Kidney capillary endothelial cell (primary cell): ENCODE measurements around the gene BOLA1.
"Not testable (repeated sequence)": the region's sequence is repeated elsewhere in the genome, so short reads cannot be mapped to it uniquely, and the experiment has no call there.

Experiments
- DNase-seq: peaks from one replicate; pipeline ENCODE4 v3.0.0-alpha.2; 2018; ENCODE audit warnings: low spot score

BOLA1 gene

DNA sequence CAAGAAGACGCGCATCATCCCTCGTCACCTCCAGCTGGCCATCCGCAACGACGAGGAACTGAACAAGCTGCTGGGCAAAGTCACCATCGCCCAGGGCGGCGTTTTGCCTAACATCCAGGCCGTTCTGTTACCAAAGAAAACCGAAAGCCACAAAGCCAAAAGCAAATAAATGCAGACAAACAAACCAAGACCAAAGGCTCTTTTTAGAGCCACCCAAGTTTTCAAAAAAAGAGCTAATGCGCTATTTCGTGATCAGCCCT lies 12.2 kb upstream of the BOLA1 start:
- not testable (repeated sequence) for DNase-seq

DNA sequence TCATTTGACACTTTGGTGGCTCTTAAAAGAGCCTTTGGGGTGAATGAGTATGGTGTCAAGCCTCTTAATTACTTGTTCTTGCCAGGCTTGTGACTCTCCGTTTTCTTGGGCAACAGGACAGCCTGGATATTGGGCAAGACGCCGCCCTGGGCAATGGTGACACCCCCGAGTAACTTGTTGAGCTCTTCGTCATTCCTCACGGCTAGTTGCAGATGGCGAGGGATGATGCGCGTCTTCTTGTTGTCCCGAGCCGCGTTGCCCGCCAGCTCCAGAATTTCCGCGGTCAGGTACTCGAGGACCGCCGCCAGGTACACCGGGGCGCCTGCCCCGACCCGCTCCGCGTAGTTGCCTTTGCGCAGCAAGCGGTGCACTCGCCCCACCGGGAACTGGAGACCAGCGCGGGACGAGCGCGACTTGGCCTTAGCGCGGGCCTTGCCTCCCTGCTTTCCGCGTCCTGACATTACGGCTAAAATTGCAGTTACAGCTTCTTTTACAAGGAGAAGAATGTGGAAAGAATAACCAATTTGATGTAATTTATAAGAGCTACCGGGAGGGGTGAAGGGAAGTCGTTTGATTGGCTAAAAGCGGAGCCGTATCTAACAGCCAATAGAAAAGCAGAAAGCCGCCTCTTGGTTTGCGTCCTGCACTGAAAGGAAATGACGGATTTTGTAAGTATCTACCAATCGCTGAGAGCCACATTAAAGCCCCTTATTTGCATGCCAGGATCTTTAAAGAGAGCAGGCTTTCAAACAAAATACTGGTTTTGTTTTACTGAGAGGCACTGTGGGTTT lies 11.7 kb upstream of the BOLA1 start:
- DNase-seq: peak; percentile 98

DNA sequence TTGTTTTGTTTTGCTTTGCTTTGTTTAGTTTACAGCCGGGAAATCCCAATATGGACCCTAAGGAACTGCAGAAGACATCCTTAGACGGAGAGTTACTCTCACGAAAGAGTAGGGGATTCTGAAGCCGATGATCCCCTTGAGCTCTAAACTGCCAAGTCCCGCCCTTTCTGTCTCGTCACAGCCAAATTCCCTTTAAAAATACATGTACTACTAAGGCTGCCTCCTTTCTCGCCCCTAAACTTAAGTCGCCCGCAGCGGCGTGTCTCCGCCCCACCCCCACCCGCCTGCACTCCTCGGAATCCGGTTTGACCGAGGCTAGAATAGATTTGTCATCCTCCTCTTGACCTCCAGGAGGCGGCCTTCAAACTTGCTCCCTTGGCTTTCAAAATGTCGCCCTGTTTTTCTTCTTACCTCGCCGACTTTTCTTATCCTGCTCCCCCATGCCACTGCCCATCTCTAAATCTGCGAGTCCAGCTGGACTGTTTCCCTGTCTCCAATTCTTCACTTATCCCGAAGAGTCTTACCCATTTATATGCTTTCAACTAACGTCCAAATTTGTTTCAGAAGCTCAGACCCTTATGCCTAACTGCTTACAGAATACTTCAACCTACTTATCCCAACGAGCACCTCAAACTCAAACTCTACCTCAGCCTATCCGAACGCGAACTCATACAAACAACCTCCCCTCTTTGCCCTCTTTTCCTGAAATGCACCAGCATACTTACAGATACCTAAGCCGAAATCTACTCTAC lies 10.9 kb upstream of the BOLA1 start:
- DNase-seq: peak; percentile 80

DNA sequence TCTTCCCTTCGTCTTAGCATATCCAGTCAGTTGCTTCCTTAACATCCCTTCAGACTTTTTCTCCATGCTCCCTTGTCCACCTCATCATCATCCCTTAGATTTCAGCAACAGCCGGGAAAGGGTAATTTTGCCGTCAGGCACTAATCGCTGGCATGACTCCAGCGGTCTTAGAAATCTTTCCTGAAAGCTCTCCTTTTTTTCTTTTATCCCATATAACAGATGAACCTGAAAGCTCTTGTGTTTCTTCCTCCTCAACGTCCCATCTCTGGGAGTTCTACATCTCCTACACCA lies 10.4 kb upstream of the BOLA1 start:
- no peak for DNase-seq

DNA sequence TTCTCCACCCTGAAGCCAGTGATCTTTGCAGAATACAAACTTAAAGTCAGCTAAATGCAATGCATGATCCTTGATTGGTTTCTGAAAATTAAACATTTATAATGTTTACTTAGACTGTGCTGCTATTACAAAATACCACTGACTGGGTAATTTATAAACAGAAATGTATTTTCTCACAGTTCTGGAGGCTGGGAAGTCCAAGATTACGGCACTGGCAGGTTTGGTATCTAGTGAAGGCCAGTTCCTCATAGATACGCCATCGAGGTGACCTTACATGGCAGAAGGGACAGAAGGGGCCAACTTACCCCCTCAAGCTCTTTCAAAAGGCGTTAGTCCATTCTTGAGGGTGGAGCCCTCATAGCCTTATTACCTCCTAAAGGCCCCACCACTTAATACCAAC lies 2.8 kb upstream of the BOLA1 start:
- no peak for DNase-seq

DNA sequence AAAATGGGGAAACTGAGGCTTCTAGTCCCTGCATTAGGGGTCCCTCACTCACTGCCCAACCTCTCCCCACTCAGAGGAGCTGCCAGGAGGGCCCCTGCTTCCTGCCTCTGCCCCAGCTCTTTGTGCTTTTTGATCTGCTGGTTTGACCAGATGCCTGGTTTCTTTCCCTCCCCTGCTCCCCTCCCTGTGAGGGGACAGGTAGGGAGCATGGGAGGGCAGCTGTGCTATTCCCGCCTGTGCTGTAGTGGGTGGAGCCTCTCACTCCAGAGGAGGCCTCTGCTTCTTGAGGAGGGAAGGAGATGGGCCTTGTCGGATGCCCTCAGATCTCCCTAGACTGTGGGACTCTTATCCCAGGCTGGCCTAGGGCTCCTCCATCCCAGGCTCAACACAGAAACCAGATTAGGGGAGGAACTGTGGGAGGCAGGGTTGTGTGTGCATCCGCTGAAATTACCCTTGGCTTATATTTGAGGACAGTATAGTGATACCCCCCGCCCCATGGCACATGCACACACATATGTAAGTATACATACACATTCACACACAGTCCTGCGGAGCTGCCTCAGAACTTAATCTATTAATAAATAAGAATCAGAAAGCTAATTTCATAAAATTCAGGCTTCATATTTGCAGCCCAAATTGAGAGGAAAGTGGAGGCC lies 4.6 kb downstream of the BOLA1 start:
- no peak for DNase-seq

DNA sequence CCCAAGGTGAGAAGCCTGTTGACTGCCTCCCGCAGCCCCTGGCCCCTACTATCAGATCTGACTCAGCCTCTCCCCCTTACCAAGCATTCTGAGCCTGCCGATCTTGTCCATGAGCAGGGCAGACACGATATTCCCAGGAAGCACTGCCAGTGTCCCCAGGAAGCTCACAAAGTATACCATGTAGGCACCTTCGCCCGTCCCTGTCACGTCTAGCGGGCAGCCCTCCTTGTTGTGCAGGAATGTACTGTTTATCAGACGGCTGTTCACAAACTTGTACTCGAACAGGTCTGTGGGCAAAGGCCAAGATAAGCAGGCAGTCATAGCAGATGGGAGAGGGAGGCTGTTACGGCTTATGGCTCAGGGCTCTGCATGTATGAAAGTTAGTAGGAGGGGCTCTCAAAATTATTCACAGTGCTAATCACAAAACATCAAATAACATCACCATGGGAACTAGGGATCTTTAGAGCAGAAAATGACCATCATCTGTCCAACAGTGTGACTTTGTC lies 7.3 kb downstream of the BOLA1 start:
- no peak for DNase-seq

DNA sequence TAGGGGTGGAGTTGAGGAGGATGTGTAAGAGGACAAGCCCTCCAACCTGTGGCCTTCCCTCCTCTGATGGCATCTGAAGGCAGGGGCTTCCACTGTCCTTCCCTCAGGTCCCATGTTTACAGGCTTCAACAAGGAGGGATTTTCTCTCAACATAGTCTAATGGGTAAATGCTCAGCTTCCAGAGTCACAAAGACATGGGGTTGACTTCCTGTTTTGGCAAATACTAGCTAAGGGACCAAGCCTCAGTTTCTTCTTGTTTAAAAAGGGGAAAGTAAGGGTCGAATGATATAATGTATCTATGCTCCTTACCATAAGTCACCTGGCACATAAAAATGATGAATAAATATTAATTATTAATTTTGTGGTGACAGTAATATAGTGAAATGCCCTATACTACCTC lies 15.2 kb downstream of the BOLA1 start:
- DNase-seq: no peak

DNA sequence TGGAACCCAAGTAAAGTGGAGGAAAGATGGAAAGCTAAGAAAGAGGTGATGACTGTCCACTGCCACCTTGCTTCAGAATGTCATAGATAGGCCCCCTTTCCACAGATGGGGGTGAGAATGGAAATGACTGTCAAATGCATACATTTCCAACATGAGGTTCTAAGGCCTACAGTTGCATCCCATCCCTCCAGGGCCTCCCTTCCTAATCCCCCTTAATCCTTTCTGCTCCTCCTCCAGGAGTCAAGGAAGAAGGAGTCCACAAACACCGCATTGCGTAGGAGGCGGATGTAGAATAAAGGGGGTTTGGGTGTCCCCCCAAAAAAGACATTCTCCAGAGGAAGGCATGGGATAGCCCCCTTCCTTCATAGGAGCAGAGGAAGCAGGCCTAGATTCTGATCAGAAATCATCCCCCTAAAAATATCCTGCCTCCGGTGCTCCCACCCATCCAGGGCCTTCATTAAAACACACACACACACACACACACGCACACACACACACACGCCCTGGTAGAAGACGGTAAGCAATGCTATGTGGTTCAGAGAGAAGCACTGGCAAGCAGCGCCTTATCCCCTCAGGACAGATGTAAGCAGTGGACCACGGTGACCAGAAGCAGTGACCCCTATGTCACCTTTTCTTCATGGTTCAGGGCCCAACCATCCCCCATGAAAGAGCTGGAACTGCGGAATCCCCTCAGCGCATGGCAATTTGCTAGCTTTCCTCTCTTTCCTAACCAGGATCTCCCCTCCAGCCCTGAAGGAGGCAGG lies 16.2 kb downstream of the BOLA1 start:
- no peak for DNase-seq

DNA sequence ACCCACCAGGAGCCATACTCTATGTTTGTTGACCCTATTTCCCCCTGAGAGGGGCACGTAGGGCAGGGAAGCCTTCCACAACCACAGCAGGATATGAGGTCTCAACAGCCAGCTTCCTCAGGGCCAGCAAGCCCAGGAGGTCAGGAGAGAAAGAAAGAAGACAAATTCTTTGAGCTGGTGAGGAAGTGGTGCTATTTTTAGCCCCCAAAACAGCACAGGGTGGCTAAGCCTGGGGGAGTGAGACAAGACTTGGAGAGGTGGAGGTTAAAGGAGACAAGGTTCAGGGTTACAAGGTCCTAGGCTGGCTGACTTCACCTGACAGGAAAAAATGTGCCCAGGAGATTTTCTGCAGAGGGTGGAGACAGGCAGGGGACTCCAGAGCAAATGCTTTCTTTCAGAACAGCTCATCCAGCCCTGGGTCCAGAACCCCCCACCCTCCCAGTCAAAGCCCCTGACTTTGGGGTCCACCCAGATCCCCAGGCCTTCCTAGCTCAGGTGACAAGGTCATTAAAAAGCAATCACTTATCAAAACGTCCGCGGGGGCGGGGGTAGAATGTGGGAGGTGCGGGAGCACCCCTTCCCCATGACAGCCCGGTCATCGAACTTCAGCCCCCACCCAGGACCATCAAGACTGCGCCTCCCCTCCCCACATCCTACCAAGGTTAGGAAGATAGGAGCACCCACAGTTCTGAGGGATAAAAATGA lies 17.0 kb downstream of the BOLA1 start:
- no peak for DNase-seq

DNA sequence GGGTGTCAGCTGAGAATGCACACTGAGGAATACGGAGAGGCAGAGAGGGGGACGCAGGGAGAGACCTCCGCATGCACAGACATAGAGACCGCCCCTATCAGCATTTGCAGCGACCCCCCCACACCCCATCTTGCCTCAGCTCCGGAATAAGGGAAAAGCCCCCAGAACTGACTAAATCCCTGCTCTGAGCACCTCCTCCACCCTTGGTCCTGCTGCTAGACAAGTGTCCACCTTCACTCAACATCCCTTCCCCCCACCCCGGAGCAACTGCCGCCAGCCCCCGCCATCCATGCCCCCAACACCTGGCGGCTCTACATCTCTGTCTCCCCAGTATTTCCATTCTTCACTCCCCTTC lies 17.5 kb downstream of the BOLA1 start:
- no peak for DNase-seq

DNA sequence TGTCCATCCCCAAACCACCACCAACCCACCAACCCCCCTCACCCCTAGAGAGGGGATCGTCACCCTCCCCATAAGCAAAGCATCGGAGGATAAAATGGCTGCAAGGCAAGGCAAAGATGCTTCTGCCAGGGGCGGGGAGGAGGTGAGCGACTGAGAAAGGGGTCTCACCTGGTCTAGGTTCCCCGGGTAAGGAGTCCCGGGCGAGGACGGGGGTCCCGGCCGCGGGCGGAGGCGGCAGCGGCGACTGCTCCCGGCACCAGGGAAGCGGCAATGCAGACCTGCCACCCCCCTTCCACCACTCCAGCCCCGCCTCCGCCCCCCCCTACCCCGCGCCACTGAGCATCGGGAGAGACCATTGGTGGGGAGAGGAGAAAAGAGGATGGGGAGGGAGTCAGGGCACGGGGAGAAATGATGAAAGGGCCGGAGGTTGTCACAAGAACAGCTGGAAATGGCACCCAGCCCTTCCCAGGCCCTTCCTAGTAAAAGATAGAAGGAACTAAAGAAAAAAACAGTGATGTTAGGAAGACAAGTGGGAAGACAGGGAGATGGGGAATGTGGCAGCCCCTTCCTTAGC lies 18.3 kb downstream of the BOLA1 start, which contains the start of gene SV2A:
Gene SV2A (minus strand): TSS at position 274 of the 574 bp plus-strand sequence. CDS start 4,004 bp downstream, outside the sequence.
- no peak for DNase-seq

DNA sequence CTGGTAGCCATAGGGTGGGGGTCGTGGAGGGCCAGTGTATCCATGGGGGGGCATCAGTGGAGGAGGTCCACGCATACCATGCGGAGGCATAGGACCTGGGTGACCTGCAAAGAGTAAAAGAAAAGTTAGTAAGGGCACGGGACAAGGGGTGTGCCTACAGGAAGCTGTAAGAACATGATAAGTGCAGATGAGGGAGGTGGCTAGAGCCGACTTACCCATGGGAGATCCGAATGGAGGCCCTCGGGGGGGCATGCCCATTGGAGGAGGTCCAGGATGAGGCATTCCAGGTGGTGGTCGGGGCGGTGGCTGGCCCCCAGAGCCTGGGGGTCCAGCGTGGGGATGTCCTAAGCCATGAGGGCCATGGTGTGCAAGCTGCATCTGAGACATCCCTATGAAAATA lies 24.3 kb downstream of the BOLA1 start:
- no peak for DNase-seq

DNA sequence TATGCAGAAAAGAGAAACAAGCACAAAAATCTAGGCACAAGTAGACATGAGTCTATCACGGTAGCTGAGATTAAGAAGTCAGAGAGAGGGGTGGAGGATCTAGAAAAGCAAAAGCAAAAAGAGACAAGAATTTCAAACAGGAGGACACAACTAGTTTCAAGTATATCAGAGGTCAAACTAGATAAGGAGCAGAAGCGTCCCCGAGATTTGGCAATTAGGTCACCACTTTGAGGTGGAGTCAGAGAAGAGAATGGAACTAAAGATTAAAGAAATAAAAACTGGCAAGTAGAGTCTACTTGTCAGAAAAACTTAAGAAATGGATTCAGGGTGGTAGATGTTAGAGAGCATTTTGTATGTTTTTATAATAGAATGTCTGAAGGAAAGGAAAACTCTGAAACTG lies 26.0 kb downstream of the BOLA1 start:
- DNase-seq: no peak

DNA sequence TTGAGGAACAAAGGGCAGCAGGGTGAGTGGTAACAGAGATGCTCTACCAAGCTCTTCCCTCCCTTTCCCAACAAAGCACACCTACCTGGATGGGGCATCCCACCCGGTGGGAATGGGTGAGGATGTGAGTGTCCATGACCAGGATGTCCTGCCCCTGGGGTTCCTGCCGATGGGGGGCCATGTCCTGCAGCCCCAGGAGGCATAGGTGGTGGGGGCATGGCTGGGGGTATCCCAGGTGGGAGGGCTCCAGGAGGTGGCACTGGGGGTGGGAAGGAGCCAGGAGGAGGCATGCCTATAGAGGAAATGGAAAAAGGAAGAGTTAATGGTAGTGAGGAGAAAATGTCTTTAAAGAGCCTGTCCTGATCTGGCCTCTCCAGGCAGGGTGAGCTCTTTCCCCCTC lies 26.4 kb downstream of the BOLA1 start:
- DNase-seq: no peak

DNA sequence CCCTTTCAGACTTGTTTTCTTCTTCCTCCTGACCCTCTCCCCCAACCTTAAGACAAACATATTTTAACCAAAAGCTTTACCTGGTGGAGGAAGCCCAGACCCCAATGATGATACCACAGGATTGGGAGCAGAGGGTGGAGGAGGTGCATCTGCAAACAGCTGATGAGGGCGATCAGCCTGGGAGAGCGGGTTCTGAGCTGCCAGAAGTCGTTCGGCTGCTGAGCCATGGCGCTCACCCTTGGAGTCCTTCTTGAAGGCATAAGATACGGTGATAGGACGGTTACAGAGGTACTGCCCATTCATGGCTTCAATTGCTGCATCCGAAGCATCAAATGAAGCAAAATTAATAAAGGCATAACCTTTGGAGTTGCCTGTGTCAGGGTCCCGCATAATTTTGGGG lies 26.9 kb downstream of the BOLA1 start:
- no peak for DNase-seq

DNA sequence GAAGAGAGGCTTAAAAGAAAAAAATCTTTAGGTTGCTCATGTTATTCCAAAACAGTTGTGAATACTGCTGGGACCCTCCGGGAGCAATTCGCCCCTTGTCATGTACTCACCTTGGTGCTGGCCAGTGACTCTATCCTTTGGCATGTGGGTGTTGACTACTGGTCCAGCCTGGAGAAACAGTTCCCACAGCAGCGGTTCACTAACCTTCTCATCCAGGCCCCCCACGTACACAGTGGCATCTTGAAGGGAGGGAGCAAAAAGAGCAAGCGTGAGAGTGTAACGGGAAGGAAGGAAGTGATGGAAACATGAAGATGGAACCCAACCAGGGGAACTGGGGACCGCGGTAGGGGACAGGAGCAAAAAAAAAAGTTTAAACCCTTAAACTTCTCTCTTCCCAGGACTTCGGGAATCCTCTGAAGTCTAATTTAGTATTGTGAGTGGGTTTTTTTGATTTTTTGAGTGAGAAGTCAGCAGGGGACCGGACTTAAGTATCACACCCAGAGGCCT lies 27.7 kb downstream of the BOLA1 start:
- no peak for DNase-seq

DNA sequence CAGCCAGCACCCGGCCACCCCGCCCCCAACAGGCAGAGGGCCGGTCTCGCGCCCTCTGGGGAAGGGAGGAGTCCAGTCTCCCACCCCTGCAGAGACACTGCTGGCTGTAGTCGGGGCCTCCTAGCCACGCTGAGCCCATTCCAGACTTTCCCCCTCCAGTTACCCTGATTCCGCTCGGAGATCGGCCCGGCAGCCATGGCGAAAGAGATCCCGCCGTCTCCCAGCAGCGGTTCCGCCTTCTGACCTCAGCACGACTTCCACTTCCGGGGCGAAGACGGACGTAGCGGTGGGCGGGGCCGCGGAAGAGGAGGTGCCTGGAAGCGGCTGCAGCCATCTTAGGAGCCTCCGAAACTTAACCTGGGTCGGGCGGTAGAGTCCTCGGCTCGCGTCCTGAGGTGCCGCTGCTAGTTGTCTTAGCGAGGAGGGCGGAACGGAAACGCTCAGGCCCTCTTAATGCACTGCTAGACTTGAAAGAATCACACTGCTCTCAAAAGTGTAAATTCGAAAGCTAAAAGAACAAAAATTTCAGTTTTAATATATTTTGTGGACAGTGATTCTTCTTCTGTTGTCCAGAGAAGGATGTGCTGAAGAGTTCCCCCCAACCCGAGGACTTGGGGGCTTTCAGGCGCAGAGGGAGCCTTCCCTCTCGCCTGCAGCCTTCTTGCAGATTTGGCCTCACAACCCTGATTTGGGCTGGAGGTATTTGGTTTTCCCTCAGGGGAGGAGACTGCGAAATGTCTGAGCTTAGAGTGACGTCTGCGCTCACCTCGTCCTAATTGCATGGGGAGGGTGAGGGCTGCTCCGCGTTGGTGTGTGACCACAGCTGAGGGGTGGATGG lies 28.4 kb downstream of the BOLA1 start, which contains the start of gene SF3B4:
Gene SF3B4 (minus strand): TSS at position 241 of the 838 bp plus-strand sequence. CDS start 44 bp downstream, at position 197.
- DNase-seq: peak; percentile 89

DNA sequence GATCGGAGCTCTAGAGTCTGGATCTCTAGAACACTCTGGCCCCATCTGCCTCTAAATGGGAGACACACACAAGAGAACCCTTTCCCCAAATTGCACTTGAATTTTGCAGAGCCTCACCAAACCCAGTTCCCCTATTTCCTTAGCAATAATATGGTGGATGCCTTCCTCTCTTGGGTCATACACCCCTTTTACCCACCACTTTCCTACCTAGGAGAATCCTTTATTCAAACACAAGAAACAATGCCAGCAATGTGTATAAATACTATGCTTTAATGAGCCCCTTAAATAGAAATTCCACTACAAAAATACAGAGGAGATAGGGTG lies 29.0 kb downstream of the BOLA1 start:
- no peak for DNase-seq

DNA sequence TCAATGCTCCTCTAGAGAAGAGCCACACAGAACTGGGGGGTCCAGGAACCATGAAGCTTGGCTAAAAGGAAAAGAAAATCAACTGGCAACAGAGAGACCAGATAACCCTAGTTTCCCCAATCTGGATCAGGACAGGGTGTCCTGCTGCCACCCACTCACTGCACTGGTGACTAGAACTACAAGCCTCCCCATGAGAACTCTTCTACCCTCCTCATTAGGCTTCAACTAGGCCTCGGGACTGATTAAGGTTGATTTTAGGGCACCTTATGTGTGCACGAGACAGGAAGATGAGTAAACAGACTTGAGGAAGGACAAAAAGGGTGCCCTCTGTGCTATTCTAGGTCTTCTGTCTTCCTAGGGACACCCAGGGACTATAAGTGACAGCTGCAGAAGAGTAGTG lies 30.5 kb downstream of the BOLA1 start:
- DNase-seq: no peak
